ENCODE results near the gene DQX1. TPM values are rescaled to one million over a fixed set of nuclear protein-coding genes. Genes with fewer than 3 reads are reported as not detected.

The DQX1 gene
- total RNA-seq, 1 donor from 2014 or later: 9.6 TPM

- intact Hi-C loops (cut with DNase I): no loop called here
- Histone ChIP-seq H3K4me3 (no peak overlapping the region), H3K9me3 (no peaks in the 10 kb centered on the region), H3K27me3 (no peaks in the 10 kb centered on the region), H3K27ac (no peak overlapping the region), H3K36me3 (no peaks in the 10 kb centered on the region), H3K4me1 (peaks cover 7% of the 10 kb centered on the region)
- no peak for DNase-seq (ENCODE audit: extremely low spot score in 2 of 2)
- TF ChIP-seq POLR2AphosphoS5 (IDR thresholded peaks at IDR 0.05; ENCODE audit: insufficient read depth in 1 of 2, low read depth in 1 of 2): no peak
- TF ChIP-seq POLR2A (IDR thresholded peaks at IDR 0.05): no peak
- no peak for TF ChIP-seq CTCF (IDR thresholded peaks at IDR 0.05)
Observed at GRCh38 chr2:74544634-74545033, 18.6 kb upstream of the DQX1 start.

- intact Hi-C loops (cut with DNase I): no loop called here
- no peak for TF ChIP-seq POLR2AphosphoS5 (IDR thresholded peaks at IDR 0.05; ENCODE audit: insufficient read depth in 1 of 2, low read depth in 1 of 2)
- no peak for TF ChIP-seq POLR2A (IDR thresholded peaks at IDR 0.05)
- TF ChIP-seq CTCF (IDR thresholded peaks at IDR 0.05): no peak
- DNase-seq (ENCODE audit: extremely low spot score in 2 of 2): no peak
Observed at GRCh38 chr2:74542978-74543377, 16.9 kb upstream of the DQX1 start.

GRCh38 chr2:74540291-74540690 is 14.3 kb upstream of the DQX1 start:
- Histone ChIP-seq H3K4me1 (no peaks in the 10 kb centered on the region), H3K4me3 (no peak overlapping the region), H3K9me3 (no peaks in the 10 kb centered on the region), H3K27ac (no peak overlapping the region), H3K36me3 (no peaks in the 10 kb centered on the region), H3K27me3 (no peaks in the 10 kb centered on the region)
- no peak for TF ChIP-seq CTCF (IDR thresholded peaks at IDR 0.05)
- TF ChIP-seq POLR2A (IDR thresholded peaks at IDR 0.05): no peak
- TF ChIP-seq POLR2AphosphoS5 (IDR thresholded peaks at IDR 0.05; ENCODE audit: insufficient read depth in 1 of 2, low read depth in 1 of 2): no peak
- no peak for DNase-seq (ENCODE audit: extremely low spot score in 2 of 2)
- intact Hi-C loops (cut with DNase I): no loop called here

More at GRCh38 chr2:74542978-74543377, 16.9 kb upstream of the DQX1 start:
- Histone ChIP-seq H3K4me1 (no peaks in the 10 kb centered on the region), H3K36me3 (no peaks in the 10 kb centered on the region), H3K27me3 (no peaks in the 10 kb centered on the region), H3K4me3 (no peak overlapping the region), H3K27ac (no peak overlapping the region), H3K9me3 (no peaks in the 10 kb centered on the region)

- no peaks in the 10 kb centered on the region for H3K36me3 ChIP-seq
- no peak overlapping the region for H3K4me3 ChIP-seq
- H3K27me3 ChIP-seq: no peaks in the 10 kb centered on the region
- TF ChIP-seq POLR2A (IDR thresholded peaks at IDR 0.05): no peak
- no peak for TF ChIP-seq POLR2AphosphoS5 (IDR thresholded peaks at IDR 0.05; ENCODE audit: insufficient read depth in 1 of 2, low read depth in 1 of 2)
- TF ChIP-seq CTCF (IDR thresholded peaks at IDR 0.05): no peak
- no peaks in the 10 kb centered on the region for H3K9me3 ChIP-seq
- H3K4me1 ChIP-seq: no peaks in the 10 kb centered on the region
- no peak for DNase-seq (ENCODE audit: extremely low spot score in 2 of 2)
- H3K27ac ChIP-seq: no peak overlapping the region
- intact Hi-C loops (cut with DNase I): no loop called here
Observed at GRCh38 chr2:74538881-74539339, 12.9 kb upstream of the DQX1 start.

GRCh38 chr2:74537140-74537539 is 11.1 kb upstream of the DQX1 start:
- Histone ChIP-seq H3K36me3 (peaks cover 0 to 4% of the 10 kb centered on the region in 2 donors), H3K27ac (no peak overlapping the region), H3K9me3 (no peaks in the 10 kb centered on the region), H3K27me3 (no peaks in the 10 kb centered on the region), H3K4me1 (peaks cover under 1% of the 10 kb centered on the region), H3K4me3 (no peak overlapping the region)
- intact Hi-C loops (cut with DNase I): no loop called here
- DNase-seq (ENCODE audit: extremely low spot score in 2 of 2): no peak
- no peak for TF ChIP-seq POLR2A (IDR thresholded peaks at IDR 0.05)
- no peak for TF ChIP-seq POLR2AphosphoS5 (IDR thresholded peaks at IDR 0.05; ENCODE audit: insufficient read depth in 1 of 2, low read depth in 1 of 2)
- no peak for TF ChIP-seq CTCF (IDR thresholded peaks at IDR 0.05)
